GM19099 (cell line): ENCODE measurements around the gene NME4.

Experiments used
- POLR2A ChIP-seq: IDR thresholded peaks from 3 replicates; pipeline ENCODE4 v1.6.1; 2011; ENCODE audit warnings: low read depth; ENCODE audit not compliant: insufficient read length; ENCODE audit errors: extremely low read depth

NME4 gene

GRCh38 chr16:397135-397661 is at the start of gene NME4:
Gene NME4, plus strand, starts transcription at chr16:397199. Its CDS starts 24 bp downstream, at chr16:397223.
- TF ChIP-seq POLR2A, result peak; percentile 52

GRCh38 chr16:347203-347602 is 49.8 kb upstream of the NME4 start:
- TF ChIP-seq POLR2A, result no peak

- peak; percentile 35 for TF ChIP-seq POLR2A
Observed at GRCh38 chr16:349211-349610, 47.8 kb upstream of the NME4 start.

GRCh38 chr16:350203-350602 is 46.8 kb upstream of the NME4 start:
- TF ChIP-seq POLR2A, result no peak

- TF ChIP-seq POLR2A, result no peak
Observed at GRCh38 chr16:351804-352520, 45.0 kb upstream of the NME4 start.

- peak; percentile 75 for TF ChIP-seq POLR2A
Observed at GRCh38 chr16:352547-353403, 44.2 kb upstream of the NME4 start, which contains the start of gene AXIN1. Gene AXIN1, minus strand, starts transcription at chr16:352723. Its CDS starts 5,698 bp downstream, at chr16:347025.

- TF ChIP-seq POLR2A, result no peak
Observed at GRCh38 chr16:353404-354290, 43.4 kb upstream of the NME4 start.

- no peak for TF ChIP-seq POLR2A
Observed at GRCh38 chr16:354291-354881, 42.6 kb upstream of the NME4 start.

GRCh38 chr16:354971-355461 is 42.0 kb upstream of the NME4 start:
- TF ChIP-seq POLR2A, result no peak

- no peak for TF ChIP-seq POLR2A
Observed at GRCh38 chr16:356741-357140, 40.3 kb upstream of the NME4 start.

- no peak for TF ChIP-seq POLR2A
Observed at GRCh38 chr16:359067-359763, 37.8 kb upstream of the NME4 start.

GRCh38 chr16:359871-360697 is 36.9 kb upstream of the NME4 start:
- TF ChIP-seq POLR2A, result no peak

GRCh38 chr16:360698-361336 is 36.2 kb upstream of the NME4 start:
- TF ChIP-seq POLR2A, result no peak

GRCh38 chr16:361341-361871 is 35.6 kb upstream of the NME4 start:
- TF ChIP-seq POLR2A, result no peak
